Stimulated activated CD4-positive, alpha-beta T cell treated with anti-CD3 and anti-CD28 coated beads, Interleukin-12 subunit alpha, Interleukin-12 subunit beta, amount 100 ng/mL, for 4 hours (primary cell): ENCODE data around the gene DPP3.

ENCODE experiments used
- DNase-seq: peaks from one replicate; pipeline ENCODE4 v3.0.0-alpha.2; 2020

The DPP3 gene

DNA sequence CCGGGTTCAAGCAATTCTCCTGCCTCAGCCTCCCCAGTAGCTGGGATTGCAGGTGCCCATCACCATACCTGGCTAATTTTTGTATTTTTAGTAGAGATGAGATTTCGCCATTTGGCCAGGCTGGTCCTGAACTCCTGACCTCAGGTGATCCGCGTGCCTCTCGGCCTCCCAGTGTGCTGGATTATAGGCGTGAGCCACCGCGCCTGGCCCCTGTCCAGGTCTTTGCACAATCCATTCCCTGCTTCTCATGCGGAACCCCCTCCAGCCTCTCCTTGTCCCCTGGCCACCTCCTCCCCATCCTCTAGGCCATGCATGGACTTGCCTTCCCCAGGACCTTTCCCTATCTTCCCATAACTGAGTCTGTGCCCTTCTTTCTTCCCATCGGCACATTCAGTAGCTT is 8.7 kb downstream of the DPP3 start:
- DNase-seq, result no peak

DNA sequence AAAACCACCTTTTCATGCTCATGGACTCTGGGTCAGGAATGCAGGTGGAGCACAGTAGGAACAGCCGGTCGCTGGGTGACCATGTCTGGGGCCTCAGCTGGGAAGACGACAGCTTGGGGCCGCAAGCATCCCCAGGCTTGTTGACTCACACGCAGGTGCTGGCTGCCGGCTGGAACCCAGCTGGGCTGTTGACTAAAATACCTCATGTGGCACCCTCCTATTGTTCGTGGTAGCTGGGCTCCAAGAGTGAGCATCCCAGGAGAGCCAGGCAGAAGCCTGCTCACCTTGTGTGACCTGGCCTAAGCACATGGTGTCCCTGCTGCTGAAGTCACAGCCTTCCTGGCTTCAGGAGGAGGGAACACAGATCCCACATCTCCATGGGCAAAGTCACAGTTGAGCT is 9.4 kb downstream of the DPP3 start:
- DNase-seq, result no peak

DNA sequence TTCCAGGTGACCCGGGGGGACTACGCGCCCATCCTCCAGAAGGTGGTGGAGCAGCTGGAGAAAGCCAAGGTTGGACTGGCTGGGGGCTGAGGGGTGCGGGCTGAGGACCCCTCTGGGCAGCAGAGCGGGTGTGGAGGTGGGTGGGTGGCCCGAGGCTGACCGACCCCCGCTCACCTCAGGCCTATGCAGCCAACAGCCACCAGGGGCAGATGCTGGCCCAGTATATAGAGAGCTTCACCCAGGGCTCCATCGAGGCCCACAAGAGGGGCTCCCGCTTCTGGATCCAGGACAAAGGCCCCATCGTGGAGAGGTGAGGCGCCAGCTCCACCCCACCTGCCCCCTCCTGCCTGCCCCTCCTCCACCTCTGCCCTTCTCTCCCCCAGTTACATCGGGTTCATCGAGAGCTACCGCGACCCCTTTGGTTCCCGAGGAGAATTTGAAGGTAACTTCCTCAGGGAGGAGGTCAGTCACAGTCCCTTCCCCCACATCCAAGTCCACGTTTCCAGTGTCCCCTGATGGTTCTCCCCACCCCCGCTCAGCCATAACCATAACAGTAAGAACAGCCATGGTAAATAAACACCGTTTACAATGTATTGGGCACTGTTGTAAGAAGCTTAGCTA is 11.2 kb downstream of the DPP3 start:
- DNase-seq, result no peak

DNA sequence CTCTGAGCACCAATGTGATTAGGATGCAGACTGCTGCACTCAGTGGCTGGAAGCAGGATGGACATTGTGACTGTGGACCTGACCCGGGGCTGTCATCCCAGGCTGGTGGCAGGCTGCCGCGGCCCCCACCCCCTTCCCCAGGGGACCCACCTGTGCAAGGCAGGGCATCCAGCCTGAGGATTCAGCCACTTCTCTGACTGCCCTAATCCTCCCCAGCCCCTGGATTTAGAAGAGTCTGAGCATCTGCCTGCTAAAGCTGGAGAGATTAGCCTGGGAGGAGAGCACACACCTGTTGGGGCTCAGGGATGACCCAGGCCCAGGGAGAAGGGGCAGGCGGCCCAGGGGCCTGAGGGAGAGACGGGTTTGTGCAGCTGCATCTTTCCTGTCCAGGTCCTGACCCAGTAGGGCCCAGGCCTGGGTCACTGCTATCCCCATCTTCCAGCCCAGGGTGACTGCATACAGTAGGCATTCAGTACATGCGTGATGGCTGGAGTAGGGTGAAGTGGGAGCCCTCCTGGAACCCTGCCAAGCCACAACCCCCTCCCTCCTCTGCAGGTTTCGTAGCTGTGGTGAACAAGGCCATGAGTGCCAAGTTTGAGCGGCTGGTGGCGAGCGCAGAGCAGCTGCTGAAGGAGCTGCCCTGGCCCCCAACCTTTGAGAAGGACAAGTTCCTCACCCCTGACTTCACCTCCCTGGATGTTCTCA is 12.1 kb downstream of the DPP3 start:
- no peak for DNase-seq

DNA sequence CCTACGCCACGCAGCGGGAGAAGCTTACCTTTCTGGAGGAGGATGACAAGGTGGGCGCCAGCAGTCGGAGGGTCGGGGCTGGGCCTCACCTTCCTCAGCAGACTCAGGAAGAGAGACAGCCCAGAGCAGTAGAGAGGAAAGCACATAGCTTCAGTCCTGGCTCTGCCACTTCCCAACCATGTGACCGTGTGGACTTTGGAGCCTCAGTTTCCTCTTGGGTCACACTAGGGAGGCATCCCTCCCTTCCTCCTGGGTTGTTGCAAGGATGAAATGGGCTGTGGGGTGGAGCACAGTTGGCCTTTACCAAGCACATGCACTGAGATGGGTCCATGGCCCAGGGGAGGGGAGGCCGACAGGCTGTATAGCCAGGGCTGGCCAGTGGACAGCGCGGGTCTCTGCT is 12.9 kb downstream of the DPP3 start:
- no peak for DNase-seq

DNA sequence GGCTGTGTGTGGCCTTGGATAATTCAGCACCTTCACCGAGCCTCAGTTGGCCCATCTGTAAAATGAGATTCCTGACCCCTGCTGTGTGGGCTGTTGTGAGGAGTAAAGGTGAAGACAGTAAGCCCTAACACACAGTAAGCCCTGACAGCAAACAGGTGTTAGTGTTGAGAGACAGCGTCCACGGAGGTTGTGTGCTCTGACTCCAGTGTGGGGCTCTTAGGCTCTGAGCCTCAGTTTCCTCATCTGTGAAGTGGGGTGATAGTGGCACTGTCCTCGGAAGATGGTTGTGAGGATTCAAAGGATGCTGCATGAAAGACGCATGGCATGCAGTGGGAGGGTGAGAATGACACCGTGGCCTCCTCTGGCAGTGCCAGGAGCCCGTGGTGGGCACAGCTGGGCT is 14.2 kb downstream of the DPP3 start:
- no peak for DNase-seq

DNA sequence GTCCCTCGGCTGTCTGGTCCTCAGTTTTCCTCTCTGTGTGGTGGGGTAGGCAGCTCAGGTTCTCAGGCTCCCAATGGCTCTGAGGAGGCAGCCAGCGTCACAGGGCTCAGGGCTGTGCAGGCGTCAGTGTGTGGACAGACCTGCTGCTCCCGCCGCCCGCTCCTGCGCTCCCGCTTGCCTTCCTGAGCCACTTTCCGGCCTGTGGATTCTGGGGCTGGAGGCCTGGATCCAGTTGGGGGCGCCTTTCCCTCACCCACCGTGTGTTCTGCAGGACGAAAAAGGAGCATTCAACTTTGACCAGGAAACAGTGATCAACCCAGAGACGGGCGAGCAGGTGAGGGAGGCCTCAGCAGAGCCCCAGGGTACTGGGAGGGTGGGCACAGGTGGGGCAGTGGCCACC is 14.7 kb downstream of the DPP3 start:
- no peak for DNase-seq

DNA sequence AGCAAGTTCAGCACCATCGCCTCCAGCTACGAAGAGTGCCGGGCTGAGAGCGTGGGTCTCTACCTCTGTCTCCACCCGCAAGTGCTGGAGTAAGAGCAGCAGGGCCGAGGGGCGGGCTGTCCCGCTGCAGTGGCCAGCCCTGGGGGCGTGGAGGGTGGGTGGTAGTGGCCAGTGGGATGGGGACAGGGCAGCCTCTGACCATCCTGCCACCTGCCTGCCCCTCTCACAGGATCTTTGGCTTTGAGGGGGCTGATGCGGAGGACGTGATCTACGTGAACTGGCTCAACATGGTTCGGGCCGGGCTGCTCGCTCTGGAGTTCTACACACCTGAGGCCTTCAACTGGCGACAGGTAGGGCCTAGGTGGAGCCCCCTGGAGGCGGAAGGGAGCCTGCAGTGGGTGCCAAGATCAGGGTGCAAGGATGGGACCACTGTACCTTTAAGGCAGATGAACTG is 15.2 kb downstream of the DPP3 start:
- DNase-seq, result no peak

DNA sequence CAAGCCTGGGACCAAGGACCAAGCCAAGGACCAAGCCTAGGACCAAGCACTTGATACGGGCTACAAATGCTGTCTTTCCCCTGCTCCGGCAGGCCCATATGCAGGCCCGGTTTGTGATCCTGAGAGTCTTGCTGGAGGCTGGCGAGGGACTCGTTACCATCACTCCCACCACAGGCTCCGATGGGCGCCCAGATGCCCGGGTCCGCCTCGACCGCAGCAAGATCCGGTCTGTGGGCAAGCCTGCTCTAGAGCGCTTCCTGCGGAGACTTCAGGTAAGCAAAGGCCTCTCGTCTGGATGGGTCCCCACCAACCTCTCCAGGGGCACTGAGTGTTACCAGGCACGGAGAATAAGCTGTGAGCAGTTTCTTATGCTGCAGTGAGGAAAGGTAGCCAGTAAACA is 17.0 kb downstream of the DPP3 start:
- no peak for DNase-seq

DNA sequence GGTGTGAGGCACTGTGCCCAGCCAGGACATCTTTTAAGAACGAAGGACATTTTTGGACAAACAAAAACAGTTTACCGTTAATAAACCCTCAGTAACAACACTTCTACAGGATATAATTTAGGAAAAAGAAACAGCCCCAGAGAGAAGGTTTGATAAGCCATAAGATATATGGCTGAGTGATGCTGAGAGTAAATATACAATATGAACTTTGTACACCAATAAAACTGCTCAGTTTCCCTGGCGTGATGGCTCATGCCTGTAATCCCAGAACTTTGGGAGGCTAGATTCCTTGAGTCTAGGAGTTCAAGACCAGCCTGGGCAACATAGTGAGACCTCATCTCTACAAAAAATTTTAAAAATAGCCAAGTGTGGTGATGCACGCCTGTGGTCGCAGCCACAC is 18.3 kb downstream of the DPP3 start:
- DNase-seq, result no peak

DNA sequence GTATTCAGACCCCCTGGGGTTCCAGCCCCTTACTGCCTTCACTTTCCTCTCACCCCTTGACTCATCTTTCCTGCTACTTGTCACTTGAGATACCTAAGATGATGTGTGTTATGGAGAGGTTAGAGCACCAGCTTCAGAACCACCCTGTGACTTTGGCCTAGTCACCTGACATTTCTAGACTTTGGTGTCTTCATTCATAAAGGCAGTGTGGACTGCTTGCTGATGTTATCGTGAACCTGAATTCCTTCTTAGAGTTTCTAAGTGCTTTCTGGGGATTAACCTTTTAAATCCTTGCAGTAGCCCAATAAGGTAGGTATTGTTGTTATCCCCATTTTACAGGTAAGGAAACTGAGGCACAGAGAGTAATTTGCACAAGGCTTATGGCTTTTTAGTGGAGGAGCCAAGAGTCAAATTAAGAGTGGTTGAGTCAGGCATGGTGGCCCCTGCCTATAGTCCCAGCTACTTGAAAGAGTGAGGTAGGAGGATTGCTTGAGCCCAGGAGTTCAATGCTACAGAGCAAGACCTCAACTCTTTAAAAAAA is 25.1 kb downstream of the DPP3 start:
- DNase-seq, result no peak

DNA sequence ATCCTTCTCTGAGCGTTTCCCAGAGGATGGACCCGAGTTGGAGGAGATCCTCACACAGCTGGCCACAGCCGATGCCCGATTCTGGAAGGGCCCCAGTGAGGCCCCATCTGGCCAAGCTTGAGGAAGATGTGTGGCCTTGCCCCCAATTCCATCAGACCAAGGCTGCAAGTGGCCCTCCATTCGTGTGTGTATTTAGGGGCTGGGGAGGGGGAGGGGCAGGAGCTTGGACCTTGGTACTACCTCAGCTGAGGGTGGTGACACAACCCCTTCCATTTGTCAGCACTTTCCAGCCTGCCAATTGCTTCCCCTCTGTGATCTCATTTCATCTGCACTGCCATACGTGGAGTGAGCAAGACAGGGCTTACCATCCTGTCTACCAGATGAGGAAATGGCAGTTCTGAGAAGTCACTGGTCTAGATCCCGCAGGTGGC is 28.9 kb downstream of the DPP3 start:
- DNase-seq, result no peak

DNA sequence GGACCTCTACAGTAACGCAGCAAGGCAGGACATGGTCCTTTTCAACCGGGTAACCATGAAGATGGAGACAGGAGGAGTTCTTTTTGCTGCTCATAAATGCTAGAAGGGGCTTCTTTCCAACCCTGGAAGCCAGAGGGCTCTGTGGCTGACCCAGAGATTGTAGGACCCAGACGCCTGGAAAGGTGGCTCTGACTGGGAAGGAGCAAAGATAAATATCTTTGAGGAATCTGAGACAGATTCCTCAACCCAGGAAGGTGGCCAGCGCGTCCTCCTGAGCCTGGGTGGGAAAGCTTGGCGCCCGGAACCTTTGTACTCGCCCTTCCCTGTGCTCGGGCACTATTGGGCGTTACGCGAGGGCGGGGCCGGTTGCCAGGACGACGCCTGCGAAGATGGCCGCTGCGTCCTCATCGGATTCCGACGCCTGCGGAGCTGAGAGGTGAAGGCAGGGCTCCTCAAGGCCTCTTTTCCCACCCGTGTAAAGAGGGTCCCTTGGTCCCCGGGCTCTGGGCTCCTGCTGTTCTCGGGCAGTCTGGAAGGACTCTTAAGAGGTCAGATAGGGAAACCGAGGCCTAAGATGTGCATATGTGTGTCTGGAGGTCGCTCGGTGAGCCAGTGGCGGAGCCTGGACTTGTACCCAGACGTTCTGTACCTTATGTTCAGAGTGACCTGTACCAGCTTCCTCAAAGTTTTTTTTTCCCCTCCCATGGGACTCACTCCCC is 30.2 kb downstream of the DPP3 start, which contains the start of gene BBS1:
Gene BBS1 (plus strand): TSS at position 365 of the 719 bp plus-strand sequence. CDS start 25 bp downstream, at position 390.
- DNase-seq, result peak; percentile 83

DNA sequence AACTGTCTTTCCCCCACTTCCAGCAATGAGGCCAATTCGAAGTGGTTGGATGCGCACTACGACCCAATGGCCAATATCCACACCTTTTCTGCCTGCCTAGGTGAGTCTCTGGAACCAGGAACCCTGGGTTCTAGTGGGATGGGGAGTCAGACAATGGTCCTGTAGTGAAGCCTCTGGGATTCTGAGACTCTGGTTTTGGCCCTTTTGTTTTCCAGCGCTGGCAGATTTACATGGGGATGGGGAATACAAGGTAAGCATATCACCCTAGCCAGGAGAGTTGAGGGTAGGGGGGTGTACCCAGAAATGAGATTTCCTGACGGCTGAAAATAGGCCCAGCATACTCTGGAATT is 30.7 kb downstream of the DPP3 start:
- DNase-seq, result no peak

DNA sequence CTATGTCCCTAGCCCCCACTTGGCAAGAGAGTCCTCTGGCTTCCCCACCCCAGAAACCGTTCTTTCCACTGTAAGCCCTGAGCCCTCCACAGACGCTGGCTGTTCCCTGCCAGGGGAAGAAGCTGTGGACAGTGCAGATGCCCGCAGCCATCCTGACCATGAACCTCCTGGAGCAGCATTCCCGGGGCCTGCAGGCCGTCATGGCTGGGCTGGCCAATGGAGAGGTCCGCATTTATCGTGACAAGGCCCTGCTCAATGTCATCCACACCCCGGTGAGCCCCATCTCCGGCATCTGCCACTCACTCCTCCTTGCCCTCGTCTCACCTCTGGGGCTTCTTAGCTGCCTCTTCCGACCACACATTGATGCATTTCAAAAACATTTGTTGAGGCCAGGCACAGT is 43.4 kb downstream of the DPP3 start:
- no peak for DNase-seq

DNA sequence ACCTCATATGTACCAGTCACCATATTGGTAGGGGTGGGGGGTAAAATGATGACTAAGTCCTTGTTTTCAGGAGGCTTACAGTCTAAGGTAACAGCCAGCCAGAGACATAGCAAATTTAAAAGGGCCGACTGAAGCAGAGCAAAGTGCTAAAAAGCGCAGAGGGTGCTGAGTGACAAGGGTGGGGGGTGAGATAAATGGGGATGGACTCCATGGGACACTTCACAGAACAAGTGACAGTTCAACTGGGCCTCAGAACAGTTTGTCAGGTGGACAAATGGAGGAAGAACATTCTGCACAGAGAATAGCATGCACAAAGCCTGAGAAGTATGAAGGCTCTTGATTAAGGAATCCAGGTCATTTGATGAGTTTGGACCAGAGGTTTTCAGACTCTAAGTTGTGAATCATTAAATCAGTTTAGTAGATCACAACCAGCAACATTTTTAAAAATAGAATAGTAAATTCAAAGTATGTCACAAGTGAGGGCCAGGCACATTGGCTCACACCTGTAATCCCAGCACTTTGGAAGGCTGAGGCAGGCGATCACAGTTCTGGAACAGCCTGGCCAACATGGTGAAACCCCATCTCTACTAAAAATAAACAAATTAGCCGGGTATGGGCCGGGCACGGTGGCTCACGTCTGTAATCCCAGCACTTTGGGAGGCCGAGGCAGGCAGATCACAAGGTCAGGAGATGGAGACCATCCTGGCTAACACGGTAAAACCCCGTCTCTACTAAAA is 44.2 kb downstream of the DPP3 start:
- DNase-seq, result no peak

DNA sequence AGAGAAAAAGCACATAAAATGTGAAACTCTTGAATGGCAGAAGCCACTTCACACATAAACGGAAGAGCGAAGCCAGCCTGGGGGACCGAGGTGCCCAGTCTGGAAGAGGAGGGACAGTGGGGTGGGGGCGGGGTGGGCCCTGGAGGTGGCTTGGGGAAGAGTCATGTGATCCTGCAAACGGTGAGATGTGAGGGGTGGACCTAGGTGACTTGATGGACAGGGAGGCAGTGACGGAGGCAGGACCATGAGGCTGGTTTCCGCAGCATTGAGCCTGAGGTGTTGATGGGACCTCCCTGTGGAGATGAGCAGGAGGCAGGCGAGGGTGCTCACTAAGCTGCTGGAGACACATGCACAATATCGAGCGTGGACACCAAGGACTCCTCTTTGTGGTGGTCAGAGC is 48.8 kb downstream of the DPP3 start:
- DNase-seq, result no peak

DNA sequence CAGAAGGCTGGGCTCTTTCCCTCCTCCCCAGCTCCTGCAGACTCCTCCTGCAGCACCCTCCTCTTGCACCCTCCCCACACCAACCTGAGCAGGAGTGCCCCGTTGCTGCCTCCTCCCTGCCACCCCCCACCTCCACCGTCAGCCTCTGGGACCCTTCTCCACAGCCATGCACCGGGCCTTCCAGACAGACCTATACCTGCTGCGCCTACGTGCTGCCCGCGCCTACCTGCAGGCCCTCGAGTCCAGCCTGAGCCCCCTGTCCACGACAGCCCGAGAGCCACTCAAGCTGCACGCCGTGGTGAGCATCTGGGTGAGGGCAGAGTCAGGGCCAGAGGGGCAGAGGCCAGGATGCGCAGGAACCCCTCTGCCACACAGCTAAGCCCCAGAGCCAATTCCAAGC is 49.4 kb downstream of the DPP3 start:
- no peak for DNase-seq

DNA sequence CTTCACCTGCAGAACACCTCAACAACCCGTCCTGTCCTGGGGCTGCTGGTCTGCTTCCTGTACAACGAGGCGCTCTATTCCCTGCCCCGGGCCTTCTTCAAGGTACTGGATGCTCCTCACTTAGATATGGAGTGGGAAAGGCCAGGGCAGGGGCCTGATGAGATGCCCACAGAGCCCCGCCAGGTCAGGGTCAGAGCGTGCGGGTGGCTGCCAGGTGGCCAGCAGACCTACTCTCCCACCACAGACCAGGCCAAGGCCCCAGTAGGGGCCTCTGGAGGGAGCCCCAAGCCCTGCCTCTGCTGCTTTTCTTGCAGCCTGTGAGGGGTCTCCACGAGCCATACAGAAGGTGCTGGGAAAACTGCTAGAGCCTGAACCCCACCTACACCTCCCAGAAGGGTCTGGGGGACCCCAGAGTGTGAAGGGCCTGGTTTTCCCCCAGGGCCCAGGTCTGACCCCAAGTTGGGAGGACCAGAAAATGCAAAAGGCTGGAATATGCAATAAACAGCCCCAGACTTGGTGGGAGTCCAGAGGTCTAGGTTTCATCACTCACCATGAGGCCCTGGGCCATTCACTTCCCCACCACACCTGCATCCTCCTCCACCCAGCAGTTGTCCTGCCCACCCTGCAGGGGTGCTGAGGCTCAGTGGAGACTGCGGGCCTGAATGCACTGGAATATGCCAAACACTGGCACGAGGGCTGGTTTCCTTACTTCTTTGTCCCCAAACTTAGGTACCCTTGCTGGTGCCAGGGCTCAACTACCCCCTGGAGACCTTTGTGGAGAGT is 50.9 kb downstream of the DPP3 start:
- DNase-seq, result no peak

DNA sequence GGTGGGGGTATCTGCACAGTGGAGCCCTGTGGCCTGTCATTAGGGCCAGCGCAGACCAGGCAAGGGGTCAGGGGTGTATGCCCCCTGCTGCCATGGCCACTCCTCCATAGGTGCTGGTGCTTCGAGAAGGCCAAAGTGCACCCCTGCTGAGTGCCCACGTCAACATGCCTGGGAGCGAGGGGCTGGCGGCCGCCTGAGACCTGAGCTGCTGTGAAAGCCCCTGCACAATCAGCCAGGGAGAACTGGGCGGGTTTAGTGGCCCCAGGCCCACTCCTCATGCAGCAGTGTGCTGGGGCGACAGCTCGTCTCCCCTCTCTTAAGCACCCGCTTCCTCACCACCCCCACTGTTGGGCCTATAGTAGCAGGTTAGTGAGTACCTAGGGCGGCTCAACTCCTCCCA is 51.6 kb downstream of the DPP3 start:
- no peak for DNase-seq

DNA sequence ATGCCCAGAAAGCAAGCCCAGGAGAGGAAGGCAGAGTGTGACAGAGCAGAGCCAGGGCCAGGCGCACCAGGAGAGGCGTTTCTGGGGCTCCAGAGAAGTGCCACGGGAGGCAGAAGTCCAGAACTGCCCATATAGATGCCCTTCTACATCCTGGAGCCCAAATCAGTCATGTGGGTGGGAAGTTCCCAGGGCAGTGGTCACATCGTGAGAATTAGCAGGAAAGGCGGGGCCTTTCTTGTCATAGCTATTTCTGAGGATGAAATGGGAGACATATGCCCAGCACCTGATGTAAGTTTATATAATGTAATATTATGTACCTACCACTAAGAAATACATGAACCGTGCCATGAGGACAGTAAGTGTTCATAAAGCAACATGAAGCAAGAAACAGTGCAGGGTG is 52.5 kb downstream of the DPP3 start:
- DNase-seq, result no peak

DNA sequence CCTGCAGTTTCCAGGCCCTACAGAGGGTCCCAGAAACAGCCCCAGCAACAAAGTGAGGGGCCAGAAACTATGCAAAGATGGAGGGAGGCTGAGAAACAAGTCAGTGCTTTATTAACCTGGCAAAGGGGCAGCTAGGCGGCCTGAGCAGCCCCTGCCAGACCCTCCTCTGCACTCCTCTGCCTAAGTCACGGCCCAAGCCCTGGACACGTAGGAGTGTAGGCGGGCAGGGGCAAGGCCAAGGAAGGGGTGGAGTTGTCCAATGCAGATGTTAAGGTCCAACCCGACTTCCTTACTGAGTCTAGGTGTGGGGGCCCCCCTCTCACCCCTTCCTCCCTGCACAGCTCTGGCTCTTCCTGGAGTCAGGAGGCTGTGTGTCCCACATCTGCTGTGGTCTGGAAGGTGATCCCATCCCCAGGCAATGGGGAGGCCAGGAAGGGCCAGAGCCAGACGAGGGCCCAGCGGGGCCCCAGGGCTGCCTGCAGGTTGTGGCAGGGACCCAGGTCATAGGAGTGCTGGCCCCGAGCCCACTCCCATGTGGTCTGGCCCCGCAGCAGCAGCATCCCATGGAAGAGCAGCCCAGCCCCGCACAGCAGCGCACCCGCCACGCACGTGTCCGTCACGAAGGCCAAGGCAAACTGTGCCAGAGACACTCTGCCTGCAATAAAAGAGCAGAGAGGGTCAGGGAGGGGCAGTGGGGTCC is 59.1 kb downstream of the DPP3 start:
- DNase-seq, result no peak
